ENCODE results near the gene PTPRT.

The PTPRT gene

DNA sequence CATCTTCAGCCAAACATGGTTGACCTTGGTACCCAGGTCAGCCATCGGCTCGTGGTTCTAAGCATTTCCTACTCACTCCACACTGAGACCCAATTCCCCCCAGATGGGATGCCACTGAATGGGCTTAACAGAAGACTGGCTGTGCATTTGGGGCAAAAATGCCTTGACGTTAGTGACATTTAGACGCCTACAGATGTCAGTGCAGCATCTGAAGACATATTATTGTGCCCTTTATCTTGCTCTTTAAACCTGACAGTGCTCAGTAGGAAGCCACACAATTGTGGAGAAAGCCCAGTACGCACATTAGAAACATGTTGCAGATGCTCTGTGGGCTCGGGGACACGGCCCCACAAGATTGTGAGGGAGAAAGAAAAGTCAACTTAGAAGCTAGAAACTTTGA lies 414.7 kb downstream of the PTPRT start:
- TF ChIP-seq POLR2A (IDR thresholded peaks at IDR 0.05; ENCODE audit: extremely low read depth, insufficient read length): no peak
- TF ChIP-seq, protein P1, sequence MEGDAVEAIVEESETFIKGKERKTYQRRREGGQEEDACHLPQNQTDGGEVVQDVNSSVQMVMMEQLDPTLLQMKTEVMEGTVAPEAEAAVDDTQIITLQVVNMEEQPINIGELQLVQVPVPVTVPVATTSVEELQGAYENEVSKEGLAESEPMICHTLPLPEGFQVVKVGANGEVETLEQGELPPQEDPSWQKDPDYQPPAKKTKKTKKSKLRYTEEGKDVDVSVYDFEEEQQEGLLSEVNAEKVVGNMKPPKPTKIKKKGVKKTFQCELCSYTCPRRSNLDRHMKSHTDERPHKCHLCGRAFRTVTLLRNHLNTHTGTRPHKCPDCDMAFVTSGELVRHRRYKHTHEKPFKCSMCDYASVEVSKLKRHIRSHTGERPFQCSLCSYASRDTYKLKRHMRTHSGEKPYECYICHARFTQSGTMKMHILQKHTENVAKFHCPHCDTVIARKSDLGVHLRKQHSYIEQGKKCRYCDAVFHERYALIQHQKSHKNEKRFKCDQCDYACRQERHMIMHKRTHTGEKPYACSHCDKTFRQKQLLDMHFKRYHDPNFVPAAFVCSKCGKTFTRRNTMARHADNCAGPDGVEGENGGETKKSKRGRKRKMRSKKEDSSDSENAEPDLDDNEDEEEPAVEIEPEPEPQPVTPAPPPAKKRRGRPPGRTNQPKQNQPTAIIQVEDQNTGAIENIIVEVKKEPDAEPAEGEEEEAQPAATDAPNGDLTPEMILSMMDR (IDR thresholded peaks at IDR 0.05; ENCODE audit: low read depth, low read length): no peak
- TF ChIP-seq MYC (IDR thresholded peaks at IDR 0.05; ENCODE audit: low read depth, low read length): no peak
- TF ChIP-seq, protein P2, sequence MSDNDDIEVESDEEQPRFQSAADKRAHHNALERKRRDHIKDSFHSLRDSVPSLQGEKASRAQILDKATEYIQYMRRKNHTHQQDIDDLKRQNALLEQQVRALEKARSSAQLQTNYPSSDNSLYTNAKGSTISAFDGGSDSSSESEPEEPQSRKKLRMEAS (IDR thresholded peaks at IDR 0.05; ENCODE audit: low read depth, low read length): no peak
- no peak overlapping the region for H3K4me3 ChIP-seq (ENCODE audit: low read depth, low read length)
- DNase-seq (ENCODE audit: low read depth): no peak

DNA sequence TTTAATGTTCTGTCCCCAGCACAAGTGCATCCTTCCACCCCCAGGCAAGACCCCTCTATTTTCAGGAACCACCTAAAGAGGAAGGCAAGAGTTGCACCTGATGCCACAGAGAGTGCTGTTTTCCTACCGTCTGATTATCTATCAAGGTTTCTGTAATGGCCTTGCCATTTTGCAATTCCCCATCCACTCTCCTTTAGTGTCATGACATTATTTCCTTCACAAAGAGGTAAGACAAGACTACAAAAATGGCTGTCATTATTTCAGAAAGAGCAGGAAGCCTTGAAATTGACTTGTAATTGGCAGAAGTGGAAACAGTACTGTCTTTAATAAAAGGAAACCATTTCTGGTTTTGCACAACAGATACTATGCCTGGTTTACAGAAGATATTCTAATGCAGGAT lies 426.7 kb downstream of the PTPRT start:
- no peak overlapping the region for H3K4me3 ChIP-seq (ENCODE audit: low read depth, low read length)
- TF ChIP-seq POLR2A (IDR thresholded peaks at IDR 0.05; ENCODE audit: extremely low read depth, insufficient read length) (no peak), MYC (IDR thresholded peaks at IDR 0.05; ENCODE audit: low read depth, low read length) (no peak)
- TF ChIP-seq, protein P2 (IDR thresholded peaks at IDR 0.05; ENCODE audit: low read depth, low read length): no peak
- TF ChIP-seq, protein P1 (IDR thresholded peaks at IDR 0.05; ENCODE audit: low read depth, low read length): no peak
- DNase-seq (ENCODE audit: low read depth): no peak

- no peak for DNase-seq (ENCODE audit: low read depth)
- H3K4me3 ChIP-seq (ENCODE audit: low read depth, low read length): no peak overlapping the region
- TF ChIP-seq, protein P1 (IDR thresholded peaks at IDR 0.05; ENCODE audit: low read depth, low read length): no peak
- TF ChIP-seq, protein P2 (IDR thresholded peaks at IDR 0.05; ENCODE audit: low read depth, low read length): no peak
- TF ChIP-seq POLR2A (IDR thresholded peaks at IDR 0.05; ENCODE audit: extremely low read depth, insufficient read length): no peak
- TF ChIP-seq MYC (IDR thresholded peaks at IDR 0.05; ENCODE audit: low read depth, low read length): no peak
Measured at GRCh38 chr20:42756991-42757390, 432.7 kb downstream of the PTPRT start.

DNA sequence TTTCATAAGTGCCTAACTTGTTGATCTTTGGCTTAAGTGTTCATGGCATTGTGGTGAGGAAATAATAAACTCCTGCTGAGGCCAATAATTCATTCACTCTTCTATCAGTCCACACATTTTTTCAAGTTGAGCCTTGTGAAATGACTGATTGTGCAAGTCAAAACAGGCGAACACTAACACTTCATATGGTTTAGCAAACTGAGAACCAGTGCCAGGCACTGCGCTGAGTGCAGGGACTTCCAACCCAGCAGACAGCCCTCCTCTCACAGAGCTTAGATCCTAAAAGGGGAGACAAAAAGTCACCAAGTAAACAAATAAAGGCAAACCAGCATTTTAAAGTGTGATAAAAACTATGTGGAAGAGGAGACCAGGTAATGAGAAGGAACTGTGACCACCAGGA lies 435.0 kb downstream of the PTPRT start:
- H3K4me3 ChIP-seq (ENCODE audit: low read depth, low read length): no peak overlapping the region
- peak; percentile 8 for DNase-seq (ENCODE audit: low read depth)
- no peak for TF ChIP-seq MYC (IDR thresholded peaks at IDR 0.05; ENCODE audit: low read depth, low read length)

- TF ChIP-seq, protein P1 (IDR thresholded peaks at IDR 0.05; ENCODE audit: low read depth, low read length): no peak
- TF ChIP-seq, protein P2 (IDR thresholded peaks at IDR 0.05; ENCODE audit: low read depth, low read length): no peak
- TF ChIP-seq POLR2A (IDR thresholded peaks at IDR 0.05; ENCODE audit: extremely low read depth, insufficient read length): no peak
- TF ChIP-seq MYC (IDR thresholded peaks at IDR 0.05; ENCODE audit: low read depth, low read length): no peak
- no peak for DNase-seq (ENCODE audit: low read depth)
- no peak overlapping the region for H3K4me3 ChIP-seq (ENCODE audit: low read depth, low read length)
Measured at GRCh38 chr20:42752620-42753019, 437.1 kb downstream of the PTPRT start.

DNA sequence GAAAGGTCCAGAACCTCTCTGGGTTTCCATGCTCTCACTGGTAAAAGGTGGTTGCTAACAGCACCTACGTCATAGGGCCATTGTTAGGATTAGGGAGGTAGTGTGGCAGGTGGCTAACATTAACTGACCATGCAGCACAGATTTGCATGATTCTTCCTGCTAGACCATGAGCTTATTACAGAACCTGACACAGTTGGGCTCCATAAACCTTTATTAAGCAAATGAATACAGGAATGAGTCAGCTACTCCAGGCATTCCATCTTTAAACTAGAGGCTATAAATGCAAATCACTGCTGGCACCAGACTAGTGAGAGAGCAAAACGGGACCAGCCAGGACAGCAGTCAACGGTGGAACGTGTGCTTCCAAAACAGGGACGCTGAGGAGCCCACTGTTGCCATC lies 440.1 kb downstream of the PTPRT start:
- no peak overlapping the region for H3K4me3 ChIP-seq (ENCODE audit: low read depth, low read length)
- TF ChIP-seq, protein P1 (IDR thresholded peaks at IDR 0.05; ENCODE audit: low read depth, low read length): no peak
- TF ChIP-seq, protein P2 (IDR thresholded peaks at IDR 0.05; ENCODE audit: low read depth, low read length): no peak
- TF ChIP-seq POLR2A (IDR thresholded peaks at IDR 0.05; ENCODE audit: extremely low read depth, insufficient read length) (no peak), MYC (IDR thresholded peaks at IDR 0.05; ENCODE audit: low read depth, low read length) (no peak)
- DNase-seq (ENCODE audit: low read depth): no peak

Data from NB4 (cell line).